ENCODE results near the gene MAP4K4.

MAP4K4 gene

GRCh38 chr2:101710036-101710435 lies 12.5 kb downstream of the MAP4K4 start:
- TF ChIP-seq CTCF (IDR thresholded peaks at IDR 0.05; ENCODE audit: extremely low read depth, insufficient read depth, missing control alignments), result no peak
- no peak for DNase-seq (ENCODE audit: low spot score)
- in situ Hi-C loops (cut with MboI; ENCODE audit: low pct_unique_long_range_greater_than_20kb, low sequenced_read_pairs, unreplicated experiment), result no loop called here

GRCh38 chr2:101710471-101711318 lies 13.2 kb downstream of the MAP4K4 start:
- TF ChIP-seq CTCF (IDR thresholded peaks at IDR 0.05; ENCODE audit: extremely low read depth, insufficient read depth, missing control alignments), result no peak
- no peak for DNase-seq (ENCODE audit: low spot score)
- in situ Hi-C loops (cut with MboI; ENCODE audit: low pct_unique_long_range_greater_than_20kb, low sequenced_read_pairs, unreplicated experiment), result no loop called here

GRCh38 chr2:101714118-101714517 lies 16.6 kb downstream of the MAP4K4 start:
- no peak for DNase-seq (ENCODE audit: low spot score)
- TF ChIP-seq CTCF (IDR thresholded peaks at IDR 0.05; ENCODE audit: extremely low read depth, insufficient read depth, missing control alignments), result no peak
- in situ Hi-C loops (cut with MboI; ENCODE audit: low pct_unique_long_range_greater_than_20kb, low sequenced_read_pairs, unreplicated experiment), result no loop called here

GRCh38 chr2:101717071-101717845 lies 19.8 kb downstream of the MAP4K4 start:
- TF ChIP-seq CTCF (IDR thresholded peaks at IDR 0.05; ENCODE audit: extremely low read depth, insufficient read depth, missing control alignments), result no peak

GRCh38 chr2:101718479-101718878 lies 21.0 kb downstream of the MAP4K4 start:
- in situ Hi-C loops (cut with MboI; ENCODE audit: low pct_unique_long_range_greater_than_20kb, low sequenced_read_pairs, unreplicated experiment), result no loop called here
- TF ChIP-seq CTCF (IDR thresholded peaks at IDR 0.05; ENCODE audit: extremely low read depth, insufficient read depth, missing control alignments), result no peak
- no peak for DNase-seq (ENCODE audit: low spot score)

More at GRCh38 chr2:101717071-101717845, 19.8 kb downstream of the MAP4K4 start:
- in situ Hi-C loops (cut with MboI; ENCODE audit: low pct_unique_long_range_greater_than_20kb, low sequenced_read_pairs, unreplicated experiment), result no loop called here
- peak; percentile 43 for DNase-seq (ENCODE audit: low spot score)

GRCh38 chr2:101718993-101719571 lies 21.6 kb downstream of the MAP4K4 start:
- in situ Hi-C loops (cut with MboI; ENCODE audit: low pct_unique_long_range_greater_than_20kb, low sequenced_read_pairs, unreplicated experiment), result no loop called here
- DNase-seq (ENCODE audit: low spot score), result no peak

More at GRCh38 chr2:101718993-101719571, 21.6 kb downstream of the MAP4K4 start:
- TF ChIP-seq CTCF (IDR thresholded peaks at IDR 0.05; ENCODE audit: extremely low read depth, insufficient read depth, missing control alignments), result no peak

Measured in GM13977 (cell line).